Fibroblast of skin of right biceps (primary cell): ENCODE results near the gene TTYH3.
"Not testable (repeated sequence)": the region's sequence is repeated elsewhere in the genome, so short reads cannot be mapped to it uniquely, and the experiment has no call there.

ENCODE experiments used
- DNase-seq: peaks from one replicate; pipeline ENCODE4 v3.0.0-alpha.2; 2013

Gene TTYH3

DNA sequence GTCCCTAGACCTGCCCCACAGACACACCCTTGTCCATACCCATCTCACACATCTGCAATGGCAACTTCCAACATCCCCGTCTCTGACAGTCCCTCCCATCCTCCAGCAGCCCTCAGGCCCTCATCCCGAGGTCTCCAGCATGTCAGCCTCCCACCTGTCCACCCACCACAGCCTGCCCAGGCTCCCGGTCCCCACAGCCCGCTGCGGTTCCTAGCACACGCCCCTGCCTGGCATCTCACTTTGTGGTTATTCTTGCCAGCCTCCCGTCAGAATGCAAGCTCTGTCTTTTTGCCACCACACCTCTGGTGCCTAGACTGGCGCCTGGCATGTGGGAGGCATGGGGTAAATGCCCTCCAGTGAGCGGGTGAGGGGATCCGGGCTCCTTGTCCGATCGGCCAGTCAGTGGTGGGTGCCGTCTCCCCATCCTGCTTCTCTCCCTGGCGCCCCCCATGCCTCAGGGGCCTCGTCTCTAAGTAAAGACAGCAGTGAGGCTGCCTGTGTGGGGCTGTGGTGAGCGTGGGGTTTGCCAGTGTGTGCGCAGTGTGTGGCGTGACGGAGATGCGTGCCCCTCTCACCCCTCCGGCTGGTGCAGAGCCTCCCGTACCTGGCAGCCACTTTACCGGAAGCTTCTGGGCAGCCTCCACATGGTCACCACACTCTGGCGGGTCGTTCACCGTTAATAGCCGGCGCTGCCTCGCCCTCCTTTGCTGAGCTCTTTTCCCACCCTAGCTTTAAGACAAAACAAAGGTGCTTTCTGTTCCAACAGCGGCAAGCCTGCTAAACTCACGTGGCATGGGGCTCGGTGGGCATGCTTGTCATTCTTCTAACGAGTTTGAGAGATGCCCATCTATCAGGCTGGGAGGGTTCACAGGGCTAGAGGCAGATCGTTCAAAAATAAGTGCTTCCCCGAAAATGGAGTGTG lies 28.5 kb upstream of the TTYH3 start:
- no peak for DNase-seq

DNA sequence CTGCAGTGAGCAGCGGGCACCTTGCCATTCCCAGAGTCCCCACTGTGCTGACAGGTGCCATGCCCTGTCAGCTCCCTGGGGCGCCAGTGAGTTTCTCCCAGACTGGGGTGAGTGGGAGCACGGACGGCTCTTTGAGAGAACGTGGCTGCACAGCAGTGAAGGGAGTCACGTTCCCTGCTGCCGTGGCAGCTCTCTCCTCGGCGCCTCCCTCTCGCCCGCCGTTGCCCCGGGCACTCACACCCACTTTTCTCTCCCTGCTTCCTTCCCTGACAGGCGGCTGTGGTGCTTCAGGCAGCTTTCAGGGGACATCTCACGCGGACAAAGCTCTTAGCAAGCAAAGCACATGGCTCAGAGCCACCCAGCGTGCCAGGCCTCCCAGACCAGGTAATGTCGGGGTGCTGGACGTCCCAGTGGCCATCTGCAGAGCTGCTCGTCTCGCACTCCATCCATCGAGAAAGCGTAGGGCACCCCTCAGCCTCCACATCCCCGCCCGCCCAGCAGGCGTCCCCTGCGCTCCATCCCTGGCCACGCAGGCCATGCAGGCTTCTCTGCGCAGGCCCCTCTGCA lies 27.1 kb upstream of the TTYH3 start:
- no peak for DNase-seq

DNA sequence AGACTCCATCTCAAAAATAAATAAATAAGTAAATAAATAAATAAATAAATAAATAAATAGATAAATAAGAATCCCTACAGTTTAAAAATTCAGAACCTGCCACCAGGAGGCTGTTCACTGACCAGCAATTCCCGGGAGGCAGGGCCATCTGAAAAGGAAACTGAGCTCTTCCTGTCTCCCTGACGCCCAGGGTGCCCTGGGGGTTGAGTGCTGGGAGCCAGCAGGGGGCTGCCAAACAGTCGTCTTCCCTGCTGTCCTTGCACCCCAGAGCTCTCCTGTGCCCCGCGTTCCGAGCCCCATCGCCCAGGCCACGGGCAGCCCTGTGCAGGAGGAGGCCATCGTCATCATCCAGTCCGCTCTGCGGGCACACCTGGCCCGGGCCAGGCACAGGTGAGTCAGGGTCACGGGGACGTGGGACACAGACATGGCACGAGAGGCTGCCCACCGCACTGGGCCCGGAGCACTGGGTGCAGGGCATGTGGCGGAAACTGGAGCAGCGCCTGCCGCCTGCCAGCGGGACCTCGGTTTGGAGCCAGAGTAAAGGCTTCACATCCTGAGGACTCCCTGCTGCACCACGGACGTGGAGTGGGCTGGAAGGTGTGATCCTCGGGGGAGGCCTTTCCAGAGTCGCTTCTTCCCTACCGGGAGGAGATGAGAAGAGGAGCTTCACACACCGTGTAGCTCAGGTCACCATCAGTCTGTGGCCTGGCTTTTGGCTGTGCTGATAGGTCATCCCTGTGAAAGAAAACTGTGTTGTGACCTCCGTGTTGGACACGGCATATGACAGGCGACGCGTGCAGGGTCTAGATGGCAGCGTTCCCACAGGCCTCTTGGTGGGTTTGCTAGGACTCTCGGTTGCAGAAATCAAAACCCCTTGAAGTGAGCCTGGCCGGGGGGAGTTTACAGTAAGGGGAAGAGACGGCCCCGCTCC lies 25.9 kb upstream of the TTYH3 start:
- no peak for DNase-seq

DNA sequence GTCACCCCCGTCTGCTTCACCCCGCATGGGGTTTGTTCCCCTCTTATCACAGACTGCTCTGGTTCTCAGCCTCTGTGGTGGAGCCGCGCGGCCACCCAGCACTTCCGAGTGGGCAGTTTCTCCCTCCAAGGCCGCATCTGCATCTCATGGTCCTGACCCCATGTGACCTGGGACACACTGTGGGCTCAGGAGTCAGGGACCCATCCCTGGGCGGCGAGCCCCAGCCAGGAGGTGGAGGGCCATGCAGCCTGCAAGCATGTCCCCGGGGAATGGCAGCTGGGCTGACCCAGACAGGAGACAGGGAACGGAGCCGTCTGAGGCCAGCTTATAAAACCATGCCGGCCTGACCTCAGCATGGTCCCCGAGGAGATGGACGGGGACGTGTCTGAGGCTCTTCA lies 25.2 kb upstream of the TTYH3 start:
- DNase-seq, result no peak

DNA sequence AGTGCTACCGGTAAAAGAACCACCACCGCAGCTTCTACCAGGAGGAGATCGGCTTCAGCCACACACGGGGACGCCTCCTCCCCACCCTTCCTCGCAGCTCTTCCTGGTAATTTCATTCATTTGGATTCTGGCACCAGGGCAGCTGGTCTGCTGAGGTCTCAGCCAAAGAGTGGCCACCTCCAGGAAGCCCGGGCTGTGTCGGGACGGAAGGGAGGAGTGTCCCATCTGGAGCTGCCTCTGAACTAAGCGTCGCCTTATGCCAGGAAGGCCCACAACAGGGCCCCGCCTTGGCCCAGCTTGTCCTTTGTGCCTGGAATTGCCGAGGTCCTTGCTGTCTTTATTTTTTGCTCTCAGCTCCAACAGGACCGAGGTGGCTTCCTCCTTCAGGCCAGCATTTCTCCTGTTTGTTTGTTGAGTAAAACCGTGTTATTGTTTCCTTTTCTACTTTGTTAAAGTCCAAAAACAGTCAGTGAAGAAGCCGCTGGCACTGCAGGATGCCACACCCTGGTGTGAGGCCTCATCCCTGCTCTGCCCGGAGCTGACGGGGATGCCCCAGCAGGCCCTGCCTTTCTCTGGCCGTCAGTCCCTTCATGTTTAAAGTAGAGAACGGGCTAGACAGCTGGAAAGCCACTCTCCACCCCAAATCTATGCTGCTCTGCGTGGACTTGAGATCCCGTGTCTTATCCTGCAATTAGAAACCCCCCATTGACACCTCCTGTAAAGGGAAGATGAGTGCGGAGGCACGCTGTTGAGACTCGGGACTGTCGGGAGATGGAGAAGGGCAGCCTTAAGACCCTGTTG lies 24.5 kb upstream of the TTYH3 start:
- DNase-seq, result no peak

DNA sequence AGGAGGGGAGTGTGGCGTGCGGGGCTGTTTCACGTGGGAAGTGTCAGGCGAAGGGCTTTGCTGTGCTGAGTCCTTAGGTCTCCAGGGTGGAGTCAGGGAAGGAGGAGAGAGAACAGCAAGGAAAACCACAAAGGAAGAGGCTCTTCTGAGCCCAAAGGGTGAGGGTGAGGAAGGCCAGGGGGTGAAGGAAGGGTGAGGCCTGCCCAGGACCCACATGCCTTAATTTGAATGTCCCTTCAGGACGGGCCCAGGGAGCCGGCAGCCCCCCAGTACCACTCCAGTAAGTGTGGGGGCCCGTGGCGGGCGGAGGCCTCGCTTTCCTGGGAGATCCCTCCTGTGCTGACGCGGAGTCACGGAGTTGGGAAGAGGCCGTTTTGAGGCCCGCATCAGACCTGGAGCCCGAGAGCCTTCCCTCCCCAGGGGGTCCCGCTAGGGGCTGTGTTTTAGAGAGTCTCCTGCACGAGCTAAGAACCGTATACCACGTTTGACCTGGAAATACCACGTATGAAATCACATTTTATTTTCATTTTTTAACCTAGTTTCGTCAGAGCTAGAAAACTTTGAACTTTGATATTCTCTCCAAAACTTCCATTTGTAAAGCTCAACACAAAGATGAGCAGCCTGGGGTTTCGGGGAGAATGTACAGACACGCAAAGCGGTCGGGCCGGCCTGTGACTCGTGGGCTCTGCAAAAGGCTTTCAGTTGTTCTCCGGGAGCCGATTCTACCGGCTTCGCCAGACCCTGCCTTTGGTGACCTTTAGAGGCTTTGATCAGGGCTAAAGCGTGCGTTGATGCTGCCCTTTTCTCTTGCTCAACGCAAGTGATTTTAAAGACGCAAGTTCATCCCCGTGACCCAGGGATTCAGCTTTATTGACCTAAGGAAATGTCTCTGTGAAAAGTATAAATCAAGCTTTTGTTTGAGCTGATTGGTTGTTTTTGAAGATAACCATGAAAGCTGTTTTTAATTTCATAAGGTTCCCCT lies 23.6 kb upstream of the TTYH3 start:
- DNase-seq, result no peak

DNA sequence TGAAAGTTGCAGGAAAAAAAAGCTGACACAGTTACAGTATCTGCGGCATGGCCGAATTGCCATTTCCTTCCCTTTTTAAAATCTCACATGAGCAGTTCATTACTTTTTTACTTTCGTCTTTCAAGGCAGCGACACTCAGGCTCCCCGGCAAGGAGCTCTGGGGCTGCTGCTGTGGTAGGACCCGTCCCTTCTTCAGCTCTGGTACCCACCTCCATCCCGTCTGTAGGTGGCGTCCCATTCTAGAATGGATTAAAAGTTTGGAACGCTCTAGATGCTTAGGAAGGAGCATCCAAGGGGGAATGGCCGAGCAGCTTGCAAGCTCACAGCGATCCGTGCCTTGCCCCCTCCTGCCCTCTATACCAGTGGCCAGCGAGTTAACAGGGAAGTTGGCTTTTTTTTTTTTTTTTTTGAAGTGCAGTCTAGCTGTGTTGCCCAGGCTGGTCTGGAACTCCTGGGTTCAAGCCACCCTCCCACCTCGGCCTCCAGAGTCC lies 22.8 kb upstream of the TTYH3 start:
- peak; percentile 53 for DNase-seq

DNA sequence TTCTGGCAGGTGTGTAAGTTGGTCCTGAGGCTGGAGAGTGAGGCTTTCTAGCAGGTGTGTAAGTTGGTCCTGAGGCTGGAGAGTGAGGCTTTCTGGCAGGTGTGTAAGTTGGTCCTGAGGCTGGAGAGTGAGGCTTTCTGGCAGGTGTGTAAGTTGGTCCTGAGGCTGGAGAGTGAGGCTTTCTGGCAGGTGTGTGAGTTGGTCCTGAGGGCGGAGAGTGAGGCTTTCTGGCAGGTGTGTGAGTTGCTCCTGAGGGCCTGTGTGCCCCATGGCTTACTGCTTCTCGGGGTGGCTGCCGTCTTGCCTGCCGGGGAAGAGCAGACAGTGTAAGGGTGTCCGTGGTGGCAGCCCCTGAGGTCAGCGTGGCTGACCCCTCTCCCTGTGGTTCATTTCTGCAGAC lies 22.1 kb upstream of the TTYH3 start:
- DNase-seq, result not testable (repeated sequence)

DNA sequence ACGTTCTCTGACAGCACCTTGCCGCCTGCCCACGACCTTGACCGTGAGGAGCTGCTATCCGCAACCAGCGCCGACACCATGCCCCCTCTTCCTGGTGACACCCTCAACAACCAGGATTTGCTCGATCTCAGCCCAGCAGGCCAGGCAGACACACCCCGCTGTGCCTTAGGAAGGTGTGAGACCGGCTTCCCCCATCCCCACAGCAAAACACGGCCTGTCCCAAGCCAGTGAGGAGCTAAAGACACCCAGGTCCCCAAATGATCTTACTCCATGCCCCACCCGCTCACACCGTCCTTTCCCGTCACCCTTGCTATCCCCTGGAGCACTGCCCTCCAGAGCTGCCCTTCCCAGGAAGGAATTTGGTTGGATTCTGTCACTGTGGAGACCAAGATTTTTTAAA lies 21.3 kb upstream of the TTYH3 start:
- no peak for DNase-seq

DNA sequence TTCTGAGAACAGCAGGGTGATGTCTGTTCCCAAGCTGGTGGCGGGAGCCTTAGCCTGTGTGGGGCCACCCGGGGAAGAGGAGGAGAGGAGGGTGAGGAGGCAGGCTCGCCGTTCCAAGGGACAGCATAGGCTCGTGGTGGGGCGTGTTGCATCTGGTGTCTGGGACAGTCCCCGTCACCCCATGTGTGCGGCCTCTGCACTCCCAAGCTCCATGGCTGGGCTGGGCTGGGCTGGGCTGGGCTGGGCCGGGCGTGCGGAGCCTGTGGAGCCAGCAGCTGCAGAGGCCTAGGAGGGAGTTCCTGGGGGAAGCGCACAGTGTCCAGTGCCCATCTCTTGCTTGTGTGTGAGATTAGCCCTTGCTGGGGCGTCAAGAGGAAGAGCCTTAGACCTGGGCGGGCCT lies 20.9 kb upstream of the TTYH3 start:
- no peak for DNase-seq

DNA sequence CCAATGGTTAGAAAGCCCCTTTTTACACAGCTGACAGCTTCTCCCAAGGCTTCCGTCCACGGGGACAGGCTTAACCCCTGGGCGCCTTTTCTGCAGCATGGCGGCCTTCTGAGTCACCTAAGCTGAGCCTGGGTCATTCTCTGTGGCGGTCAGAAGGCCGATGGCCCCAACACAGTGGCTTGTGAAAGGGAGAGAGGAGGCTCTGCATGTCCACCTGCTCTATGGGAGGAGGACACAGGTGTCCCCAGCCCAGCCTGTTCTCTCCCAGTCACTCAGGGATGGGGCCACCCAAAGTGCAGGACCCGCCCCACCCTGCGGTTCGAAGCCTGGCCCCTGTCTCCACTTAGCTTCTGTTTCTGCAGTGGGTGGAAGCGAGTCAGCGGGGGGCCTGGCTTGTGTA lies 20.4 kb upstream of the TTYH3 start:
- DNase-seq, result no peak

DNA sequence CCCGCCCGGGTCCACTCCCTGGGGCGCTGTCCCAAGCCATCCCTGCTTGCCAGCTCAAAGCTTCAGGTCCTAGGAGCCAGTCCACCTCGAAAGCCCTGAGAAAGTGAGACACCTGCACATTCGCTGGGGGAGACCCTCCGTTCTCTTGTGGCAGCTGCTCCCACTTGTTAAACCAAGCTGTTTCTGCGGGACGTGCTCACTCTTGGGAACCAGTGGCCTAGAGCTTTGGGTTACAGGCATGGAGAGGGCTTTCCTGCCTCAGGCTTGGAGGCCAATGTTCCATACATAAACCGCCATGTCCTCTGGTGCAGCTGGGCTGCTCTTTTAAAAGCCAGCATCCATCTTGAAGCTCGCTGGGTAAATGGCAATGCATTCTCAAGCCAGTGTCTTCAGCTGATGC lies 19.9 kb upstream of the TTYH3 start:
- DNase-seq, result no peak

DNA sequence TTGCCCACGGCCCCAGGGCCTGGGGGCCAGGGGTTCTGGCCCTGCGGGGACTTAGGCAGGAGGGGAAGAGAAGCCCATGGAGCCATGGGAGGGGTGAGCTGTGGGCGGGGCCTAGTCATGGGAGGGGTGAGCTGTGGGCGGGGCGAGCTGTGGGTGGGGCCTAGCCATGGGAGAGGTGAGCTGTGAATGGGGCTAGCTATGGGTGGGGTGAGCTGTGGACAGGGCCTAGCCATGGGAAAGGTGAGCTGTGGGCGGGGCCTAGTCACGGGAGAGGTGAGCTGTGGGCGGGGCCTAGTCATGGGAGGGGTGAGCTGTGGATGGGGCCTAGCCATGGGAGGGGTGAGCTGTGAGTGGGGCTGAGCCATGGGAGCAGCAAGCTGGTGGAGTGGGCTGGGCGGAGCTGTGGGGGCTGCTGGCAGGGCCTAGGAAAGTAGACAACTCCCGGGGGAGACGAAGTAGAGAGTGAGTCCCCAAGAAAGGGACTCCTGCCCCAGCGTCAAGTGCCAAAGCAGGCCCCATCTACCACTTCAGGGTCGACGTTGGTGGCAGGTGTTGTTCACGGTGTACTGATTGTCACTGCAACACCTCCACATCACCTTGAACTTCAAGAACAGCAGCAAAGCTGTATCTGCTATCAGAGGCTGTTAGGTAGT lies 19.2 kb upstream of the TTYH3 start:
- no peak for DNase-seq

DNA sequence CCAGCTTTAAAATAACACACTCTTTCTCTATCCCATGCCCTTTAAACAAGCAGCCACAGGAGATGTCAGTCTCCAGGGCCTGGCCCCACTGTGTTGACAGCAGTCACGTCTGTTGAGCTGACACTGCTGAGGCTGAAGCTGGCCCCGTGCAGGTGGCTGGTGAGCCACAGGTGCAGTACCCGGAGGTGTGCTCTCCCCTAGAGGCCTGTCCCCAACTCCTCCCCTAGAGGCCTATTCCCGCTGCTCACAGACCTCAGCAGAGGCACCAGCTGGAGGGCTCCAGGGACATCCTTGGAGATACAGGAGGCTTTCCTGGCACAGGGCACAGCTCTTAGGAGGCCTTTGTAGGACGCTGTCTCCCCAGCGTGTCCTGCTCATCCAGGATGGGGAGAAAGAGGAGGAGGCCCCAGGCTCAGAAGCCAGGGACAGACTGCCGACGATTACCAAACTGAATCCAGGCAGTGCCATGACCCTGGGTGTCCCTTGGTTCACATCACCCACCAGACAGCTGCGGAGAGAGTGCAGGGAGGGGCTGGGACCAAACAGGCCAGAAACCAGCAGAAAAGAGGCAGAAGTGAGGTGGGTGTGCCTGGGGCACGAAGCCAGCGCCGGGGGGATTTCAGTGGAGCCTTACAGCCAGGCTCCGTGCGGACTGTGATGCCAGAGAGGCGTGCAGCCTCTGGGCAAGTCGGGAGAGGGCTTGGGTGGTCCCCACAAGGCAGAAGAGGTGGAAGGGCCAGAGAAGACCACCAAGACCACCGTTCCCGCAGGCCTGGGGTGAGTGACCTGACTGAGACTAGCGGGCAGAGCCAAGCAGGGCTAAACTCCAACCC lies 18.5 kb upstream of the TTYH3 start:
- DNase-seq, result no peak

DNA sequence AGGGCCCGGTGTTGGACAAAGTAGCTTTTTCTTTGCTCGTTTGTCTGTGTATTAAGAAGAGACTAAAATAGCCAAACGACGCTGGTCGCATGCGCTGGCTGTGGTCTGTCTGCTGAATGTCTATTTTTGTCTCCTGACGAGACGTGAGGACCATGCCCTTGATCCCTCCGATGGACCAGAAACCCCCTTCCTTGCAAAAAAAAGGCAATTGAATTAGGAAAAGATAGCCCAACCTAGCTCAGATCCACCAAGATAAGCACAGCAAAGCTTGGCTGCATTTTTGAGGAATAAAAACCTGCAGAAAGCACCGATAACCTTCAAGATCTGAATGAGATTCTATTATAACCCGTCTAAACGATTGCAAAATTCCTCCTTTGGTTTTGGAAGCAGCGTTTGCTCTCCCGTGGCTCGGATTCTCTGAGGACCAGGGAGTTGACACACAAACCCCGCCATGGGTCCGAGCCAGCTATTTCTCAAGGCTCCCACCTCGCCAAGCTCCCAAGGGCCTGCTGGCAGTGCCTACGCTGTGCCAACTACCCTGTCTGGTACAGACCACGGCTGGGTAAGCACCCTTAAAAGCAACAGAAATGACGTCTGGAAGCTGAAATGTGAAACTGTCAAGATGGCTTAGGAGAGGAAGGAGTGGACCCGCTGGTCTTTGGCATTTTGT lies 17.7 kb upstream of the TTYH3 start:
- no peak for DNase-seq

DNA sequence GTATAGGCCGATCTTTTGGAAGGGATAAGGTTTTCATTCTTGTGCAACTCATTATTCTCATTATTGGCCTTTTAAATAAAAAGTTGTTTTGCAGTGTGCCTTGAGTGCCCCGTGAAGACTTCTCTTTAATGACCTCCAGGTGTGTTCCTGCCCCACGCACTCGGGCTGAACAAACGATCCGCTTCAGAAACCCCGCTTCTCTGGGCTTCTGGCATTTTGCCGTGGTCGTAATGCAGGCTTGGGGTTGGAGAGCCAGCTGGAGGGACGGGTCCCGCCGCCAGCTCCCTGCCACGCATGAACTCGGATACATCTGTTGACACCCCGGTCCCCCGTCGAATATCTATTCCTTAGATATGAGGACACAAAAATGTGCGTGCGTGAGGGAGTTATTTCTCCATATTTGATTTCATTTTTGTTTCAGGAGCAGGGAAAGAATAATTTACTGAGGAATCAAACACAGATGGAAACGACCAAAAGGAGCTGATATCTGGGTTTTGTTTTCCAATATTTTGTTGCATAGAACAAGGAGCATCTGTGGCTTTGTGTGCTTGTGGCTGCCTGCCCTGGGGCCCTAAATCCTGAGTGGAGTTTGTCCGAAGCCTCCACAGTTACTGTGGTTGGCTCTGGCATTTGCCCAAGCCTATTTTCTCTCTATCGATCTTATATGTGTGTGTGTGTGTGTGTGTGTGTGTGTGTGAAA lies 17.0 kb upstream of the TTYH3 start:
- DNase-seq, result no peak

DNA sequence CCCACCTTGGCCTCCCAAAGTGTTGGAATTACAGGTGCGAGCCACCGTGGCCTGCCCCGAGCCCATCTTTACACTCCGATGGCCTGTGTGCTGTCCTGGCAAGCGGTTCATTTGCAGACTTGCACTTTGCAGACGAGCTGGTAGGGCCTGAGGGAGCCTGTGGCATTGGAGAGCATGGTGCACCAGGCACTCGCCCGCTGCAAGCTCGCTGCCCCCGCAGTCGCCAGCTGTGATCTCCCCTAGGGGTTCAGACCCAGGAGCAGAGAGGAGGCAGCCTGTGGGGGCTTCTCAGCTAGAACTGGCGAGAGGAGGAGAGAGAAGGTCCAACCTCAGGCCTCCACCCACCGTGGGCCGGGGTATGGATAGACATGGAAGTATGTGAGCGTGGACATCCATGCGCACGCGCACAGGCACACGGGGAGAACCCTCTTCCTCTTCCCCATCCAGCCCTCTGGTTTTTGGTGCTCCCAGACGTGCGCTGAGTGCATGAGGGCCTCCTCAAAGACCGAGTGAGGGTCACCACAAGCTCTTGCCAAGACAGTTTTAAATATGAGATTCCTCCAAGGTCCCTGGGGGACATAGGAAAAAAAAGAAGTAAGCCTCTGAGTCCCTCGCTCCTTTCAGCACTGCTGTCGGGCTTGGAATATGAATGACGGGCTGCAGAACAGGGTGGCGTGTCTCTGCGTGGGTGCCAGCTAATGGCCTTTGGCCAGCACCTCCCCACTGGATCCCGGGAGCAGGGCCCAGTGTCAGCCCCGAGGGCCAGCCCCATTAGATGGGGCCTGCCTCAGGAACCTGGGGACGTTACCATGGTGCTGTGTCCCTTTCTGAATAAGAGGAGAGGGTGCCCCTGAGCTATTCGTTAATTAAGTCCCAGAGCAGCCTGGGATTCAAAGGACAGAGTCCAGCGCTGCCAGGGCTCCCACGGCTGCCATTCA lies 15.1 kb upstream of the TTYH3 start:
- DNase-seq, result no peak
